Small intestine (tissue), 7 donors: ENCODE results near the gene DHPS. TPM values are rescaled to one million over a fixed set of nuclear protein-coding genes. Genes with fewer than 3 reads are reported as not detected.

Experiments used
- DNase-seq, 2 donors: peaks; one replicate each; pipeline versions ENCODE4 v3.0.0 to v3.0.0-alpha.2; 2013
- FAIRE-seq: peaks from 2 replicates; lab custom pipeline; 2012; peaks lifted over from hg19 to GRCh38; lab: Jason Lieb, UNC
- H3K27ac ChIP-seq, 3 donors: one replicate each; pipeline ENCODE4 v1.5.1; 2013; ENCODE audit warnings: low read length in 2 of 3, mild to moderate bottlenecking in 2 of 3, control low read depth in 1 of 3, inconsistent platforms in 1 of 3, low read depth in 1 of 3, moderate library complexity in 1 of 3
- H3K27me3 ChIP-seq, 3 donors: one replicate each; pipeline ENCODE4 v1.6.1; 2013; ENCODE audit warnings: low read length in 3 of 3, inconsistent platforms in 1 of 3; ENCODE audit not compliant: control insufficient read depth in 3 of 3, insufficient read depth in 3 of 3
- H3K36me3 ChIP-seq, 3 donors: one replicate each; pipeline ENCODE4 v1.6.1; 2013; ENCODE audit warnings: low read length in 3 of 3, inconsistent platforms in 1 of 3, low read depth in 1 of 3, mild to moderate bottlenecking in 1 of 3, moderate library complexity in 1 of 3; ENCODE audit not compliant: control insufficient read depth in 3 of 3, insufficient read depth in 2 of 3
- H3K4me1 ChIP-seq, 3 donors: one replicate each; pipeline ENCODE4 v1.6.1; 2013; ENCODE audit warnings: low read length in 2 of 3, inconsistent platforms in 1 of 3, low read depth in 1 of 3, mild to moderate bottlenecking in 1 of 3, moderate library complexity in 1 of 3; ENCODE audit not compliant: control insufficient read depth in 3 of 3, insufficient read depth in 2 of 3
- H3K4me3 ChIP-seq, 3 donors: one replicate each; pipeline ENCODE4 v1.5.1; 2013; ENCODE audit warnings: low read length in 3 of 3, control low read depth in 1 of 3, inconsistent platforms in 1 of 3, low read depth in 1 of 3, mild to moderate bottlenecking in 1 of 3, moderate library complexity in 1 of 3
- H3K9me3 ChIP-seq, 2 donors: one replicate each; pipeline ENCODE4 v1.6.1; 2013; ENCODE audit warnings: low read depth in 1 of 2, low read length in 1 of 2; ENCODE audit not compliant: control insufficient read depth in 2 of 2, insufficient read depth in 1 of 2
- WGBS, 3 donors: extraction: QIAGEN DNeasy Blood & Tissue Kit; methylation state at CpG; one replicate each; pipeline ENCODE4 v1.1.7; 2013; 5-methylcytosine and 5-hydroxymethylcytosine counted together
- polyA plus RNA-seq, 4 donors: library from polyadenylated mRNA; stranded (reverse) in 3 of 4; unstranded in 1 of 4; fragments of 200-250 nt in 3 of 4; fragments of 120-200 nt in 1 of 4; gene quantifications; one replicate each; pipeline versions ENCODE4 v1.2.1 to v1.2.3, GENCODE V29; 2013
- donor health status: healthy with polysubstance abuse.
- donor health status: control.
- donor health status: control.
- donor health status: Bipolar disorder and iron deficiency.
- donor health status: healthy.

The DHPS gene
- polyA plus RNA-seq, 4 donors: 61.5 to 96.9 (median 66.8) TPM

DNA sequence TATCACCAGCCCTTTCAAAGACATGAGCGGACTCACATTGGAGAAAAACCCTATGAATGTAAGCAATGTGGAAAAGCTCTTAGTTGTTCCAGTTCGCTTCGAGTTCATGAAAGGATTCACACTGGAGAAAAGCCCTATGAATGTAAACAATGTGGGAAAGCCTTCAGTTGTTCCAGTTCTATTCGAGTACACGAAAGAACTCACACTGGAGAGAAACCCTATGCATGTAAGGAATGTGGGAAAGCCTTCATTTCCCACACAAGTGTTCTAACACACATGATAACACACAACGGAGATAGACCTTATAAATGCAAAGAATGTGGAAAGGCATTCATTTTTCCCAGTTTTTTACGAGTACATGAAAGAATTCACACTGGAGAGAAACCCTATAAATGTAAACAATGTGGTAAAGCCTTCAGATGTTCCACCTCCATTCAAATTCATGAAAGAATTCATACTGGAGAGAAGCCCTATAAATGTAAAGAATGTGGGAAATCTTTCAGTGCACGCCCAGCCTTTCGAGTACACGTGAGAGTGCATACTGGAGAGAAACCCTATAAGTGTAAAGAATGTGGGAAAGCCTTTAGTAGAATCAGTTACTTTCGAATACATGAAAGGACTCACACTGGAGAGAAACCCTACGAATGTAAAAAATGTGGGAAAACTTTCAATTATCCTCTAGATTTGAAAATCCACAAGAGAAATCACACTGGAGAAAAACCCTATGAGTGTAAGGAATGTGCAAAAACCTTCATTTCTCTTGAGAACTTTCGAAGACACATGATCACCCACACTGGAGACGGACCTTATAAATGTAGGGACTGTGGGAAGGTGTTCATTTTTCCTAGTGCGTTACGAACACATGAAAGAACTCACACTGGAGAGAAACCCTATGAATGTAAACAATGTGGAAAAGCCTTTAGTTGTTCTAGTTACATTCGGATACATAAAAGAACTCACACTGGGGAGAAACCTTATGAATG is 53.3 kb downstream of the DHPS start:
- no peak for FAIRE-seq
- Histone ChIP-seq H3K36me3 (peaks cover 18 to 53% (median 35%) of the 10 kb centered on the region in 3 donors), H3K9me3 (peaks cover 0 to 44% of the 10 kb centered on the region in 2 donors), H3K4me1 (no peaks in the 10 kb centered on the region), H3K27me3 (no peaks in the 10 kb centered on the region), H3K27ac (no peak overlapping the region), H3K4me3 (peak overlapping the region in 1 of 3 donors; percentile 15)
- WGBS, 3 donors: 97 to 99% (median 98%) methylated on average over 17 of the region's 17 CpGs
- DNase-seq: no peak

DNA sequence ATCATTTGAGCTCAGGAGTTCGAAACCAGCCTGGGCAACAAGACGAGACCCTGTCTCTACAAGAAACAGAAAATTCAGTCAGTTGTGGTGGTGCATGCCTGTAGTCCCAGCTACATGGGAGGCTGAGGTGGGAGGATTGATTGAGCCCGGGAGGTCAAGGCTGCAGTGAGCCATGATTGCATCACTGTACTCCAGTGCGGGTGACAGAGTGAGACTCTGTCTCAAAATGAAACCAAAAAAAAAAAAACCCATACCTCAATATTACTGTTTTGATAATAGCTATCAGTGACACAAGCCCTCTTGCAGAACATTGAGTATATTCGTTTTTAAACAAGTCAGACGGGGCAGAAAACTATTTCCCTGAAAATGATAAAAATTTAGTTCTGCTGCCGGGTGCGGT is 54.7 kb downstream of the DHPS start:
- H3K4me3 ChIP-seq: no peak overlapping the region
- no peak for FAIRE-seq

More for the DNA sequence above, 54.7 kb downstream of the DHPS start:
- no peak for DNase-seq
- Histone ChIP-seq H3K27ac (no peak overlapping the region), H3K36me3 (peaks cover 18 to 58% (median 37%) of the 10 kb centered on the region in 3 donors), H3K4me1 (no peaks in the 10 kb centered on the region), H3K9me3 (peaks cover 0 to 54% of the 10 kb centered on the region in 2 donors), H3K27me3 (no peaks in the 10 kb centered on the region)
- 85 to 91% (median 87%) methylated on average over 8 of the region's 8 CpGs for WGBS, 3 donors

Other genes with a start within 250 kb of the DHPS start
- 1 to 10 TPM; 1.6 to 7.3 (median 2.4) TPM for gene ZNF443, start 240.9 kb downstream of the DHPS start, polyA plus RNA-seq
- gene ZNF709, start 197.1 kb downstream of the DHPS start, polyA plus RNA-seq: 1 to 10 TPM in 1 of 4 donors, under 1 TPM in 1, not detected in 2; 0.76 to 2.9 TPM
- gene ZNF564, start 130.4 kb downstream of the DHPS start, polyA plus RNA-seq: 10 to 100 TPM in 2 of 4 donors, 1 to 10 TPM in 2; 6.5 to 14.9 (median 11.3) TPM
- 1 to 10 TPM in 2 of 4 donors, under 1 TPM in 1, not detected in 1; 0.45 to 3.0 (median 1.0) TPM for gene ZNF490, start 71.1 kb downstream of the DHPS start, polyA plus RNA-seq
- gene ZNF791, start 71.0 kb downstream of the DHPS start, polyA plus RNA-seq: 10 to 100 TPM in 1 of 4 donors, 1 to 10 TPM in 3; 4.7 to 17.7 (median 5.8) TPM
- 10 to 100 TPM; 42.7 to 64.8 (median 51.0) TPM for gene MAN2B1, start 15.1 kb downstream of the DHPS start, polyA plus RNA-seq
- 10 to 100 TPM; 10.9 to 23.8 (median 19.9) TPM for gene WDR83, start 15.1 kb downstream of the DHPS start, polyA plus RNA-seq
- gene GNG14, start 6.1 kb upstream of the DHPS start, polyA plus RNA-seq: not detected
- gene FBXW9, start 14.8 kb upstream of the DHPS start, polyA plus RNA-seq: 10 to 100 TPM in 1 of 4 donors, 1 to 10 TPM in 3; 4.5 to 11.8 (median 7.2) TPM
- 10 to 100 TPM in 3 of 4 donors, 1 to 10 TPM in 1; 9.8 to 41.3 (median 19.7) TPM for gene TNPO2, start 42.1 kb upstream of the DHPS start, polyA plus RNA-seq
- gene TRIR, start 52.8 kb upstream of the DHPS start, polyA plus RNA-seq: 100 to 1,000 TPM; 210 to 376 (median 282) TPM
- 10 to 100 TPM; 62.1 to 85.4 (median 69.8) TPM for gene GET3, start 55.6 kb upstream of the DHPS start, polyA plus RNA-seq
- 1 to 10 TPM in 1 of 4 donors, under 1 TPM in 2, not detected in 1; 0.10 to 3.4 (median 0.16) TPM for gene BEST2, start 69.9 kb upstream of the DHPS start, polyA plus RNA-seq
- 100 to 1,000 TPM in 3 of 4 donors, 10 to 100 TPM in 1; 61.8 to 206 (median 167) TPM for gene HOOK2, start 93.7 kb upstream of the DHPS start, polyA plus RNA-seq
- gene JUNB, start 109.6 kb upstream of the DHPS start, polyA plus RNA-seq: 100 to 1,000 TPM in 2 of 4 donors, 10 to 100 TPM in 2; 44.7 to 234 (median 135) TPM
- gene PRDX2, start 119.9 kb upstream of the DHPS start, polyA plus RNA-seq: 100 to 1,000 TPM; 285 to 523 (median 416) TPM
- 1 to 10 TPM in 3 of 4 donors, not detected in 1; 2.9 to 4.0 (median 3.1) TPM for gene THSD8, start 120.2 kb upstream of the DHPS start, polyA plus RNA-seq
- 10 to 100 TPM in 2 of 4 donors, 1 to 10 TPM in 2; 3.1 to 22.3 (median 12.8) TPM for gene RNASEH2A, start 124.7 kb upstream of the DHPS start, polyA plus RNA-seq
- 1 to 10 TPM in 1 of 4 donors, under 1 TPM in 2, not detected in 1; 0.64 to 1.7 (median 0.67) TPM for gene RTBDN, start 152.7 kb upstream of the DHPS start, polyA plus RNA-seq
- 1 to 10 TPM in 2 of 4 donors, under 1 TPM in 2; 0.54 to 3.3 (median 0.95) TPM for gene MAST1, start 156.6 kb upstream of the DHPS start, polyA plus RNA-seq
- gene DNASE2, start 199.6 kb upstream of the DHPS start, polyA plus RNA-seq: 10 to 100 TPM in 2 of 4 donors, 1 to 10 TPM in 2; 6.5 to 43.1 (median 9.3) TPM
- gene KLF1, start 205.3 kb upstream of the DHPS start, polyA plus RNA-seq: under 1 TPM in 2 of 4 donors, not detected in 2; 0.09 to 0.13 TPM
- gene GCDH, start 209.3 kb upstream of the DHPS start, polyA plus RNA-seq: 10 to 100 TPM; 24.8 to 38.9 (median 28.3) TPM
- 1 to 10 TPM in 1 of 4 donors, under 1 TPM in 1, not detected in 2; 0.18 to 1.2 TPM for gene SYCE2, start 237.4 kb upstream of the DHPS start, polyA plus RNA-seq